NCI-H2029 treated with DMSO at 0.1 percent for 48 hours (cell line): ENCODE measurements around the gene SDCBP2.

Source experiments
- DNase-seq: peaks from one replicate; lab custom pipeline; 2025; lab: John Stamatoyannopoulos, UW

SDCBP2 gene

GRCh38 chr20:1312904-1313235, 16.1 kb downstream of the SDCBP2 start:
- DNase-seq = no peak

GRCh38 chr20:1312308-1312707, 16.6 kb downstream of the SDCBP2 start:
- no peak for DNase-seq

GRCh38 chr20:1310506-1311190, 18.3 kb downstream of the SDCBP2 start:
- DNase-seq = no peak

- DNase-seq = no peak
Observed at GRCh38 chr20:1310071-1310470, 18.9 kb downstream of the SDCBP2 start.

- DNase-seq = no peak
Observed at GRCh38 chr20:1309439-1309847, 19.5 kb downstream of the SDCBP2 start.

- DNase-seq = no peak
Observed at GRCh38 chr20:1308702-1309095, 20.2 kb downstream of the SDCBP2 start.

- DNase-seq = no peak
Observed at GRCh38 chr20:1308067-1308701, 20.8 kb downstream of the SDCBP2 start.

GRCh38 chr20:1307571-1307971, 21.4 kb downstream of the SDCBP2 start:
- DNase-seq = no peak

- no peak for DNase-seq
Observed at GRCh38 chr20:1307171-1307570, 21.8 kb downstream of the SDCBP2 start.

GRCh38 chr20:1306316-1307135, 22.4 kb downstream of the SDCBP2 start:
- no peak for DNase-seq

GRCh38 chr20:1305712-1306111, 23.2 kb downstream of the SDCBP2 start:
- no peak for DNase-seq

- DNase-seq = no peak
Observed at GRCh38 chr20:1304710-1305515, 24.0 kb downstream of the SDCBP2 start.

GRCh38 chr20:1302685-1303541, 26.0 kb downstream of the SDCBP2 start:
- no peak for DNase-seq

GRCh38 chr20:1301031-1301529, 27.9 kb downstream of the SDCBP2 start:
- DNase-seq = no peak

- no peak for DNase-seq
Observed at GRCh38 chr20:1300083-1300840, 28.7 kb downstream of the SDCBP2 start.

- DNase-seq = no peak
Observed at GRCh38 chr20:1299522-1299921, 29.4 kb downstream of the SDCBP2 start.

- no peak for DNase-seq
Observed at GRCh38 chr20:1298888-1299511, 29.9 kb downstream of the SDCBP2 start.

GRCh38 chr20:1298166-1298565, 30.8 kb downstream of the SDCBP2 start:
- DNase-seq = no peak

GRCh38 chr20:1297486-1297885, 31.5 kb downstream of the SDCBP2 start:
- no peak for DNase-seq

- DNase-seq = no peak
Observed at GRCh38 chr20:1296922-1297321, 32.0 kb downstream of the SDCBP2 start.
